Activated naive CD4-positive, alpha-beta T cell treated with anti-CD3 and anti-CD28 coated beads, Interleukin-2, amount 10 ng/mL, durations not matched to agents 5 hours and 36 hours (primary cell): ENCODE measurements around the gene REG1B. TPM values are rescaled to one million over a fixed set of nuclear protein-coding genes. Genes with fewer than 3 reads are reported as not detected.

Source experiments
- total RNA-seq, 2 experiments: library from RNA; stranded (reverse); gene quantifications; one replicate each; pipeline ENCODE4 v1.2.3, GENCODE V29; 2021

The REG1B gene, protein sequence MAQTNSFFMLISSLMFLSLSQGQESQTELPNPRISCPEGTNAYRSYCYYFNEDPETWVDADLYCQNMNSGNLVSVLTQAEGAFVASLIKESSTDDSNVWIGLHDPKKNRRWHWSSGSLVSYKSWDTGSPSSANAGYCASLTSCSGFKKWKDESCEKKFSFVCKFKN
- not detected for total RNA-seq

DNA sequence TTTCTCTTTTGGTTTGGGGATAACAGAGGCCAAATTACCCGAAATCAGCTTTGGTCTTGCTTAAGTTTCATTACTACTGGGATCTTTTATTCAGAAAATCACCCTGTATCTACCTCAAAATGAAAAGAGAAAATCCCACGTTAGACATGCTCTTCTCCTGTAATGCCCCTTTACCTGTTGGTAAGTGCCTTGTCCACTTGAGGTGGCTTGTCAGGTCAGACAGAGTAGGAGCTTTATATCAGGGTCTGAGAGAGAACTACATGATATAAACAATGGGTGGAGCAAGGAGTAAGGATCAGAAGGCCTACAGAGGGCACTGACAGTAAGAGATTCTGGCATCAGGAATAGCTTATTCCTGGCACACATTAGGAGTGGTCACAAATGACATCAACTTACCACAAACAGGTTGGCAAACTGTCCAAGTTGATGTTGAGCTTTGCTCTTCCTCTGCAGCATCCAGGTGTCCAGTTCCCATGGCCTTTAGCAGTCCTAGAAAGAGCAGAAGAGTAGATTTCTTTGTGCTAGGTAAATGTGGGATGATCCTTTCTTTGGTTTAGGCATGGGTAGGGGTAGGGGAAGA lies at the start of gene REG1B:
Gene REG1B, minus strand, starts transcription at position 209 of the 580 bp plus-strand sequence. CDS start 381 bp downstream, outside the sequence.

DNA sequence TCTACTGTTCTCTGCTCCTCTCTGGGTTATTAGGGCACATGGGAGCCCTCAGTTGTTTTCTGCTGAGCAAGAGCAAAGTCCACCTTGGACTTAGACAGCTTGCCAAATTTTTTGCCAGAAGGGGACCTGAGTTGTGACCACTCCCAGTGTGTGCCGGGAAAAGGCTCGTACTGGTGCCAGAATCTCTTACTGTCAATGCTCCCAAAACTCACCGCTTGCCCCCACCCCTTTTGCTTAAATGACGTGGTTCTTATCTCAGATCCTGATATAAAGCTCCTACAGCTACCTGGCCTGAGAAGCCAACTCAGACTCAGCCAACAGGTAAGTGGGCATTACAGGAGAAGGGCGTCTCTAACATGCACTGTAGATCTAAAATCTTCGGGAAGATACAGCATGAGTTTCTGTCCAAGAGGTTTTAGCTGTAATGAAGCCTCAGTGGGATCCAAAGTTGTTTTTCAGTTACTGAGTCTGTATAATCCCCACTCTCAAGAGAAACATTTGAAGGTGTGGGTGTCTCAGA lies 32.5 kb upstream of the REG1B start, which contains the start of gene REG1A:
Gene REG1A, plus strand, starts transcription at position 295 of the 520 bp plus-strand sequence. CDS start 374 bp downstream, outside the sequence.

Other genes with a start within 250 kb of the REG1B start
- not detected for gene REG3G, start 62.3 kb downstream of the REG1B start, total RNA-seq
- not detected for gene REG1A, start 32.5 kb upstream of the REG1B start, total RNA-seq
- not detected for gene REG3A, start 71.8 kb upstream of the REG1B start, total RNA-seq